ENCODE results near the gene FOXO3.

Gene FOXO3

GRCh38 chr6:108702106-108702851 is 141.6 kb downstream of the FOXO3 start:
- in situ Hi-C loops (cut with MboI; ENCODE audit: low sequenced_read_pairs): no loop called here

- in situ Hi-C loops (cut with MboI; ENCODE audit: low sequenced_read_pairs): no loop called here
Observed at GRCh38 chr6:108706649-108707048, 145.9 kb downstream of the FOXO3 start.

DNA sequence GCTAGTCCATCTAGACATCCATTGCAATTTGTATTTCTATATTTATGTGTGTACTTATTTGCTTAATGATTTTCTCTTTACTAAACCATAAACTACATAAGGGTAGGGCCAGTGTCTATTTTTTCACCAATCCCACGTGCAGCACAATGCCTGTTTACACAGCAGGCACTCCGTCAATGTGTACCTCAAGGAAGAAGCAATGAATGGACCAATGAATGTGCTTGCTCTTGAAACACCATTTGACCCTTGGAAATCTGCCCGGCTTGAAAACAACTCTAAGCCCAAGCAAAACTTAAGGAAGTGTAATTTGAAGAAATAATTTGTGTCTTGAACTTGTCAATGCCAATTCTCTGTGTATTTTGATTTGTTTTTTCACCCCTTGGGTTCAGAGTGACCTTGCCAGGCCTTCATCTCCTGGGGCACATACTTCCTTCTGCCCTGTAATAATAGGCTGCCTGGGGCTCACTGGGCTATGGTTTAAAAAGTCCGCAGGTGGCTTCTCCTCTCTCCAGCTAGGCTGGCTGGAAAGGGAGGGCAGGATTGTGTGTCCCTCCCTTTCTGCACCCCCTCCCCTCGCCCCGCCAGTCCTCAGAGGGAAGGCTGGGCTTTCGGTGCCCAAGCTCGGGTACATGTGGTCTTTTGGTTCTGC is 146.7 kb downstream of the FOXO3 start:
- in situ Hi-C loops (cut with MboI; ENCODE audit: low sequenced_read_pairs): no loop called here

- in situ Hi-C loops (cut with MboI; ENCODE audit: low sequenced_read_pairs): no loop called here
Observed at GRCh38 chr6:108710030-108710429, 149.3 kb downstream of the FOXO3 start.

DNA sequence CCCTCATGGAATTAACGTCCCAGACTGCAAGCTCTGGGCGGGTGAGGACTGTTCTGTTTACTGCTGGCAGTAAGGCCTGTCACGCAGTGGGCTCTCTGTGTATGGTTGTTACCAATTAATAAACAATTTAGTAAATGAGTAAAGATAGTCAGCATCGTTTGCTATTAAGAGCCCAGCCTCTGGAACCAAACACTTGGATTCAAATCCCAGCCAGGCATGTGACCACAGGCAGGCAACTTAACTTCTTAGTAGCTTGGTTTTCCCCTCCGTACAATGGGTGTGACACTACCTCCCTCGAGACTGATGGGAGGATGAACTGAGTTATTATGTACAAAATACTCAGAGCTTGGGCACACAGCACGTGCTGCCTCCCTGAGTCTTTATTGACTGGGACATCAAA is 149.8 kb downstream of the FOXO3 start:
- in situ Hi-C loops (cut with MboI; ENCODE audit: low sequenced_read_pairs): no loop called here

- in situ Hi-C loops (cut with MboI; ENCODE audit: low sequenced_read_pairs): no loop called here
Observed at GRCh38 chr6:108711071-108711470, 150.4 kb downstream of the FOXO3 start.

DNA sequence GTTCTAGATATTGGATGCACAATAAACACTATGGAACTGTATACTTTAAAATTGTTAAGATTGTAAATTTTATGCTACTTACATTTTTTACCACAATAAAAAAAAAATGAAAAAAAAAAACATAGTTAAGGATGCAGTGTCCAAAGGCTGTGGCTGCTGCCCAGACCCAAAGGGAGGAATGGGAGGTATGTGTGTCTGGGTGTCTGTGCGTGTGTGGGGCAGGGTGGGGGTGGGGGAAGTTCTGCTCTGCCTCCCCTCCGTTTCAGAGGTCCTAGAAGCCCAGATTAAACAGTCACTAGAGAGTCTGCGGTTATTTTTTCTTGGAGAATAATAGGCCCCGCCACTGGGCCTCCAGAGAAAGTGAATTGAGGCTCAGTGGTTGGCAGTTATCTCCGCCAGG is 151.1 kb downstream of the FOXO3 start:
- in situ Hi-C loops (cut with MboI; ENCODE audit: low sequenced_read_pairs): no loop called here

DNA sequence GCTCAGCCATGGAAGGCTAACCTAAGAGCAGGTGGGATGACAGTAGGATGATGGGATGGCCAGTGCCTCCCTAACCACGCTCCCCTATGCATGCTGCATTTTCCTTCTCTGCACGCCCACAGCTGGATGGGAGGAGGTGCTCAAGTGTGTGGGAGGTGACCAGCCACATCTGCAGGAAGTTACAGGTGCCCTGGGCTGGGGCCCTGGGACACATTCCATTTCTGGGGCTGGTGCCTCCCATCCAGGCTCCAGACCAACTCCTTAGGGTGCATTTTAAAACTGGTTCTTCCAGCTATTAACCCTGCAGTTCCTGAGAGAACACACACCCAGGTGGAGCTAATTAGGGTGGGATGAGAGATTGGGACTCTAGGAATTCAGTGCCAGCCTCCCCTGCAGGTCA is 152.2 kb downstream of the FOXO3 start:
- in situ Hi-C loops (cut with MboI; ENCODE audit: low sequenced_read_pairs): no loop called here

DNA sequence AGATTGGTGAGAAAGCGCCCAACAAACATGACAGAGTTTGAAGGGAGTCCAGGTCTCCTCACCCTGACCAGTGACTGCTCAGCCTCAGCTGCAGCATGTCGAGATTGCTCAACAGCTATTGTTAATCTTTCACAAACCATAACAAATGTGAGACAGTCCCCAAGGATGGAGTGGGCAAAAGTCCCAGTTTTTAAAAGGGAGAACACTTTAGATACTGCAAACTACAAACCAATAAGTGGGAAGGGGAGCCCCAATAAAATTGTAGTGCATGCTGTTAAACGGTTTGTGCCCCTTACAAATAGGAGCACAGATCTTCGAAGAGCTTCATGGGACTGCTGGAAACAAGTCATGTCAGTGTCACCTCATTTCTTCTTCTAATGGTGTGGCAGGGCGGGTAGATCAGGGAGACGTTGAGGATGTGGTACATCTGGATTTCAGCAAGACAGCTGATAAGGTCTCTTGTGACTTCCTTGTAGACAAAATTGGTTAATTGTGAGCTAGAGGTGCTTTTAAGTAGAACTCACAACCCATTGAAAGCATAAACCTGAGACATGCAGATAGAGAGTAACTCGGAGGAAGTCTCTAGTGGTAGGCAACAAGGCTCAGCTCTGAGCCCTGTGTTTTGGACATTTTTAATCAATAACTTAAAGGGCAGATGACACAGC is 153.5 kb downstream of the FOXO3 start:
- in situ Hi-C loops (cut with MboI; ENCODE audit: low sequenced_read_pairs): no loop called here

- in situ Hi-C loops (cut with MboI; ENCODE audit: low sequenced_read_pairs): no loop called here
Observed at GRCh38 chr6:108714766-108715414, 154.2 kb downstream of the FOXO3 start.

GRCh38 chr6:108715832-108716231 is 155.1 kb downstream of the FOXO3 start:
- in situ Hi-C loops (cut with MboI; ENCODE audit: low sequenced_read_pairs): no loop called here

DNA sequence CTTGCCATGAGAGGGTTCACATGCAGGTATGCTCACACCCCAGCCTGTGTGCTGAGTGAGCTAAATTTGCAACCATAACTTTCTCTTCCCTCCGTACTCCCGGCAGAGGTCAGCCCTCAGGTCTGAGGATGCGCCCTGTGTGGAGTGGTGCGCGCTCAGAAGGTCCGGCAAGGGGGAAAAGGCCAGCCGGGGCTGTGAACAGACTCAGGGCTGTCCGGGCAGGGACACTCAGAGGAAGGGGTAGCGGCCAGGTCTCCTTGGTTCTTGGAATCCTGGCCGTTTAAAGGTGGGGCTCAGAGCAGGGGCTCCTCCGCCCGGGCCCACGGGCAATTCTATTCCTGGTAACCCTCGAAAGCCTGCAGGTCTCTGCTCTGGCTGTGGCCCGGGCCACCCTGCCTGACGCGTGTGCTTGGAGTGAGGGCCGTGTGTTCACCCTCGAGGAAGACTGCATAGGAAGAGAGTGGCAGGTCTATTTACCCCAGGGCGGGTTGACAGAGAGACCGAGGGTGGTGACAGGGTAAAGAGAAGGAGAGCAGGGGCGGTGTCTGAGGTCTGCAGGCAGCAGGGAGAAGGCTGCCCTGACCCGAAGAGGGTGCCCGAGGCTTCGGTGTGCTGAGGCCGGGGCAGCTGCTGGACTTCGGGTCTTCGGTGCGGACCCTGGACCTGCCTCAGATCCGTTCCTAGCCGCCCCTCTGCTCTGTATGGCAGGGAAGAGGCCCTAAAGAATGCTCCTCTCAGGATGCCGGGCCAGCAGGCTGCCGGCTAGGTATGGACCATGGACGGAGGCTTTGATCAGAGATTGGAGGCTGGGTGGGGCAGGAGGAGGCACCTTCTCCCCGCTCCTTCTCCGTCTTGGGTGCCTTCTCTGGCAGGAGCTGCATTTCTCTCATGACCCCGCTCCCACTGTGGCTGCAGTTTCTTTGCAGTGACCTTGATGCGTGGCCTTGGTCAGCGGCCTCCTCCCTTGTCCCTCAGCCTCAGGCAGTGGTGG is 156.4 kb downstream of the FOXO3 start:
- in situ Hi-C loops (cut with MboI; ENCODE audit: low sequenced_read_pairs): no loop called here

DNA sequence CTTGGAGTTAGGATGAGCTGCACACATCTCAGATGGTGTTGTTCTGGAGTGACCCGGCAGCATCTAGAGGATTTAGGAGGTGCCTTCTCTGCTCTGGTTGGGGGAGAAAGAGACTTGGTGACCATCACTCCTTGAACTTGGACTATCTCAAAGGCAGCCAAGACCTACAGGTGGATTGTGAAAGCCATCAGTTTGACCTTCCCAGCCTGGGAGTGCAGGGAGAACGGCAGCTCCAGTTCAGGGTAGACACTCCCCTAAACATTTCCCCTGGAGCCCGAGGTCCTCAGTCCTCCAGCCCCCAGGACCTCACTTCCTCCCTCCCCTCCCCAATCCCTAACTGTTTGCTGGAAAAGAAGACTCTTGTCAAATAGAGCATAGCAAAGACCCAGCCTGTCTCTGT is 158.8 kb downstream of the FOXO3 start:
- in situ Hi-C loops (cut with MboI; ENCODE audit: low sequenced_read_pairs): no loop called here

DNA sequence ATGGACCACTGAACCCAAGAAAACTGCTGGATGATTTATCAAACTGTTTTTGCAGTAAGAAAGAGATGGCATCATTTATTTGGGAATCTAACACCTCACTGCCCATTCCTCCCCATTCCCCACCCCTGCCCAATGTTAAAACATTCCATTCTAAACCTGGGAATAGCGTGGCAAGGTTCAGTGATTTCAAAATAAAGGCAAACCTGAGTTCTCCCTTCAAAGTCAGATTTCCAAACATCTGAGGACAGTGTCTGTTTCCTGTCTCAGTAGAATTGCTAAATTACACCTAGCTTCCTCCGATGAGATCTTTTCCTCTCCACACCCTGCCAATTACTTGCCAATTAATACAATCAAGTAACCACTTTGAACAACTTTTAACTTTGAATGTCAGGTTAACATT is 160.1 kb downstream of the FOXO3 start:
- in situ Hi-C loops (cut with MboI; ENCODE audit: low sequenced_read_pairs): no loop called here

DNA sequence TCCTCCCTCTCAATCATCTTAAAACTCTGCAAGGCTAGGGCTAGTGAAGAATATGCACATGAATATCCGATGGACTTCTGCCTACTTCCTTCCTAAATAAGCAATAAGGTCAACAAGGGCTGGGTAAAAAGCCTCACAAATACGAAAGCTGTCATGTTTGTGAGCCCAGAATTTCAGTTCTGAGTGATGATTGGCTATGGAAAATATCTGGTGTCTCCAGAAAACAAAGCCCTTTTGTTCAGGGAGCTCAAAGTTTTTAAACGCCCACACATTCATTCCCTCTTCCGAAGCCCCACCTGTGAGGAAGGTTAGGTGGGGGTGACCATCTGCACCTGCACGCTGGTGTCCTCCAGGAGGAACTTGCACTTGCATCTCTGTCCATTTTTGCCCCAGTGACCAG is 160.6 kb downstream of the FOXO3 start:
- in situ Hi-C loops (cut with MboI; ENCODE audit: low sequenced_read_pairs): no loop called here

GRCh38 chr6:108723594-108723993 is 162.9 kb downstream of the FOXO3 start:
- in situ Hi-C loops (cut with MboI; ENCODE audit: low sequenced_read_pairs): no loop called here

GRCh38 chr6:108726726-108727339 is 166.1 kb downstream of the FOXO3 start:
- in situ Hi-C loops (cut with MboI; ENCODE audit: low sequenced_read_pairs): no loop called here

DNA sequence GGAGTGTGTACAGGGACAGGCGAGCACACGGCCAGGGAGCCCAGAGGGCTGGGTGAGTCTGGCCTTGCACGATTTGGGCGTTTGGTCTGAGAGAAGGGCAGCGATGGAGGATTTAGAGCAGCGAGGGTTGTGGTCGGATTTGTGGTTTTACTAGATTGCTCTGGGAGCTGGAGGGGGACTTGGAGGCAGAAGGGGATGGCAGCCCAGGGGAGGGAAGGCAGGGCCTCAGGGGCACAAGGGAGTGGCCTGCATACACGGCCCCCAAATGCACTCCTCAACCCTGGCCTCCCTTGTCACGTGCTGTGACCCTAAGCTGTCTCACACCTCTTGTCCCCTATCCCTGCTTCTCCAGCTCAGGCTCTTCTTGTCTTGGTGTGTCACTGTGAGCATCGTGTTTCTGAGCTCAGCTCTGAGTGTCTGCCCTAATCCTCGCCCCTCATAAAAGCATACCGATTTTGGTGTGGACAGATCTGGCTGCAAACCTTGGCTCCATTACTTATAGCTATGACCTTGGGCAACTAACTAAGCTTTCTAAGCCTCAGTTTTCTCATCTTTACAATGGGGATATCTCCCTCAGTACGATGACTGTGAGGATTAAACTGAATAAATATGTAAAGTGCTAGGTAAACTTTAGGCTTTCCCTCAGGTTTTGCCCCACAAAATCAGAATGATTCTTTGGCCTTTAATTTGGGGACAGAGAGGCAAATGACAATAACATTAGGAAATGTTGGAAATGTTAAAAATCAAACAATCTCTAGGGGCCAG is 167.4 kb downstream of the FOXO3 start:
- in situ Hi-C loops (cut with MboI; ENCODE audit: low sequenced_read_pairs): no loop called here

DNA sequence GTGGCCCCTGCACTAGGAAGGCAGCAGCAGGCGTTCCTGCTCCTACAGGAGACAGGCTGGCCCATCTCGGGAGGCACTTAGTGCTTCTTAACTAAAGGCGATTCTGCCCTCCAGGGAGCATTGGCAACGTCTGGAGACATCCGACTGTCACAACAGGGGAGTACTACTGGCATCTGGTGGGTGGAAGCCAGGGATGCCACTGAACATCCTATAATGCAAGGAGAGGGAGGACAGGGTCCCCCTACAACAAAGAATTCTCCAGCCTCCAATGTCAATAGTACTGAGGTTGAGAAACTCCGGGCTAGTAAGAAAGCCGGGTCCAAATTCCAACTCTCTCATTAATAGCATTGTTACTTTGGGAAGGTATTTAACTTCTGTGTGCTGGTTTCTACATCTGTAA is 168.1 kb downstream of the FOXO3 start:
- in situ Hi-C loops (cut with MboI; ENCODE audit: low sequenced_read_pairs): no loop called here
